HCT116 (cell line): Measurements from ENCODE around the gene C4orf50. TPM values are rescaled to one million over a fixed set of nuclear protein-coding genes. Genes with fewer than 3 reads are reported as not detected.
A peak's percentile ranks its signal among the peaks of the same experiment; 100 is the strongest.

ENCODE experiments used
- ATAC-seq: fragments of 200-7000 bp; cut with Tn5 transposase; 2 replicates; pipeline ENCODE4 v1.9.1; 2020; ENCODE audit warnings: mild to moderate bottlenecking, moderate library complexity
- BruUV-seq: library from RNA; stranded (reverse); fragments of 400-500 nt; replicated peaks from 2 replicates; lab custom pipeline; 2021; lab: Mats Ljungman, UMichigan
- CTCF ChIA-PET: fragments of 300-600 bp; sonication (Branson Sonifier 250); formaldehyde crosslinking; loops from one replicate; lab custom pipeline; 2021; ENCODE audit warnings: antibody characterized with exemption; lab: Charles Lee
- POLR2A ChIA-PET: fragments of 300-600, 350-600 bp; sonication (Branson Sonifier 250); formaldehyde crosslinking; loops from one replicate; lab custom pipeline; 2021; ENCODE audit warnings: antibody characterized with exemption; lab: Charles Lee
- RAD21 ChIA-PET, 2 experiments: fragments of 300-600 bp; sonication (Branson Sonifier 250); formaldehyde crosslinking; loops; one replicate each; lab custom pipeline; 2023; ENCODE audit warnings: low total read pairs in 2 of 2; ENCODE audit not compliant: uncharacterized antibody in 2 of 2, unreplicated experiment in 2 of 2, low non-redundant PET in 1 of 2; lab: Charles Lee
- DNase-seq: peaks from one replicate; pipeline ENCODE4 v3.0.0-alpha.2; 2010; ENCODE audit warnings: low read depth, low spot score
- H2AFZ ChIP-seq: fragments of 200-600 bp; shearing (Covaris generic), sonication (generic); 2 replicates; pipeline ENCODE4 v1.6.1; 2017; ENCODE audit warnings: low read depth, mixed run types, mixed read lengths, antibody characterized with exemption, low read length; ENCODE audit not compliant: poor library complexity, severe bottlenecking
- H3K27ac ChIP-seq: 2 replicates; pipeline ENCODE4 v1.5.1; 2012; ENCODE audit warnings: low read depth, low read length
- H3K27me3 ChIP-seq: fragments of 200-600 bp; sonication (generic); 2 replicates; pipeline ENCODE4 v1.6.1; 2016; ENCODE audit warnings: mixed run types, low read length, mixed read lengths; ENCODE audit not compliant: insufficient read depth
- H3K36me3 ChIP-seq, 2 experiments: fragments of 200-500 bp in 1 of 2; fragments of 200-600 bp in 1 of 2; sonication (Bioruptor generic) in 1 of 2; sonication (generic) in 1 of 2; 2 replicates each; pipeline versions ENCODE4 v1.5.1 to v1.6.1; 2014 to 2016; ENCODE audit warnings: low read length in 2 of 2, inconsistent platforms in 1 of 2, mixed read lengths in 1 of 2, mixed run types in 1 of 2; ENCODE audit not compliant: insufficient read depth in 2 of 2, control insufficient read depth in 1 of 2
- H3K4me1 ChIP-seq, 2 experiments: fragments of 200-600 bp in 1 of 2; sonication (generic) in 1 of 2; 2 replicates each; pipeline versions ENCODE4 v1.5.1 to v1.6.1; 2012 to 2017; ENCODE audit warnings: low read length in 2 of 2, inconsistent platforms in 1 of 2, mild to moderate bottlenecking in 1 of 2, mixed read lengths in 1 of 2, mixed run types in 1 of 2, moderate library complexity in 1 of 2; ENCODE audit not compliant: insufficient read depth in 2 of 2, control insufficient read depth in 1 of 2
- H3K4me2 ChIP-seq: fragments of 200-600 bp; sonication (generic); 2 replicates; pipeline ENCODE4 v1.6.1; 2017; ENCODE audit warnings: mixed run types, low read length, mixed read lengths
- H3K4me3 ChIP-seq, 2 experiments: fragments of 200-600 bp in 1 of 2; sonication (generic) in 1 of 2; replicated peaks in 1 of 2; 2 replicates each; pipeline ENCODE4 v1.5.1; 2011 to 2016; ENCODE audit warnings: low read length in 2 of 2, control low read depth in 1 of 2, low read depth in 1 of 2, mild to moderate bottlenecking in 1 of 2, mixed read lengths in 1 of 2, mixed run types in 1 of 2
- H3K79me2 ChIP-seq: fragments of 200-600 bp; sonication (generic); 2 replicates; pipeline ENCODE4 v1.6.1; 2017; ENCODE audit warnings: mild to moderate bottlenecking, mixed run types, low read length, moderate library complexity, mixed read lengths; ENCODE audit not compliant: insufficient read depth
- H3K9ac ChIP-seq: fragments of 200-600 bp; sonication (generic); 2 replicates; pipeline ENCODE4 v1.6.1; 2016; ENCODE audit warnings: low read length, mixed read lengths
- H3K9me2 ChIP-seq: fragments of 200-600 bp; sonication (generic), shearing (Covaris generic); 2 replicates; pipeline ENCODE4 v1.6.1; 2017; ENCODE audit warnings: mixed run types, mild to moderate bottlenecking, moderate library complexity; ENCODE audit not compliant: insufficient read depth
- H3K9me3 ChIP-seq, 2 experiments: fragments of 200-500 bp in 1 of 2; fragments of 200-600 bp in 1 of 2; sonication (Bioruptor generic) in 1 of 2; sonication (generic) in 1 of 2; 2 replicates each; pipeline ENCODE4 v1.6.1; 2014 to 2017; ENCODE audit warnings: low read length in 2 of 2, mixed read lengths in 2 of 2, inconsistent platforms in 1 of 2, low read depth in 1 of 2, mild to moderate bottlenecking in 1 of 2, mixed run types in 1 of 2, moderate library complexity in 1 of 2; ENCODE audit not compliant: control insufficient read depth in 1 of 2, insufficient read depth in 1 of 2
- H4K20me1 ChIP-seq: fragments of 200-600 bp; sonication (generic), shearing (Covaris generic); 2 replicates; pipeline ENCODE4 v1.6.1; 2017; ENCODE audit warnings: mixed run types, mild to moderate bottlenecking, moderate library complexity; ENCODE audit not compliant: insufficient read depth
- ATF3 ChIP-seq: IDR thresholded peaks from 2 replicates; pipeline ENCODE4 v1.6.1; 2012
- CEBPB ChIP-seq: IDR thresholded peaks from 2 replicates; pipeline ENCODE4 v1.6.1; 2012; ENCODE audit warnings: low read depth
- EGR1 ChIP-seq: IDR thresholded peaks from 2 replicates; pipeline ENCODE4 v1.6.1; 2012; ENCODE audit warnings: low read depth
- EZH2 ChIP-seq: fragments of 200-600 bp; sonication (generic); IDR thresholded peaks from 2 replicates; pipeline ENCODE4 v1.6.1; 2017; ENCODE audit warnings: antibody characterized with exemption, mixed run types
- FOSL1 ChIP-seq: IDR thresholded peaks from 2 replicates; pipeline ENCODE4 v1.6.1; 2012; ENCODE audit warnings: low read depth
- SIN3A ChIP-seq: IDR thresholded peaks from 2 replicates; pipeline ENCODE4 v1.6.1; 2012; ENCODE audit warnings: low read depth
- YY1 ChIP-seq: IDR thresholded peaks from 2 replicates; pipeline ENCODE4 v1.6.1; 2011; ENCODE audit warnings: low read length, low read depth, moderate library complexity, mild to moderate bottlenecking; ENCODE audit not compliant: insufficient replicate concordance; ENCODE audit errors: extremely low read depth
- ZFX ChIP-seq: fragments of 450-650 bp; IDR thresholded peaks from 2 replicates; pipeline ENCODE4 v1.6.1; 2017
- ZNF274 ChIP-seq: fragments of 200-500 bp; sonication (Bioruptor generic); IDR thresholded peaks from 2 replicates; pipeline ENCODE4 v1.6.1; 2014; ENCODE audit warnings: mild to moderate bottlenecking, low read depth, low read length, inconsistent platforms
- intact Hi-C: fragments of 100-400 bp; cut with micrococcal nuclease; formaldehyde crosslinking; loops from 2 replicates; pipeline ENCODE4 v1.10.0; 2022
- total RNA-seq: library from RNA; stranded (reverse); gene quantifications from one replicate; pipeline ENCODE4 v1.2.1, GENCODE V29; 2021; ENCODE audit not compliant: unreplicated experiment
- TF ChIP-seq, protein P1 (sequence below): IDR thresholded peaks from 2 replicates; pipeline ENCODE4 v1.6.1; 2012; ENCODE audit warnings: low read depth
- TF ChIP-seq, protein P2 (sequence below): IDR thresholded peaks from 2 replicates; pipeline ENCODE4 v1.6.1; 2012

Gene C4orf50
- total RNA-seq, 1 experiment from 2014 or later = not detected

GRCh38 chr4:6011686-6012085, 6.5 kb downstream of the C4orf50 start:
- RAD21 ChIA-PET = no interaction called here
- no peaks in the 10 kb centered on the region for H3K79me2 ChIP-seq
- TF ChIP-seq CEBPB = no peak
- TF ChIP-seq EZH2 = no peak
- TF ChIP-seq ZFX = no peak
- no peak for TF ChIP-seq EGR1
- no peak for TF ChIP-seq FOSL1
- no peak for TF ChIP-seq ATF3
- TF ChIP-seq, protein P1, sequence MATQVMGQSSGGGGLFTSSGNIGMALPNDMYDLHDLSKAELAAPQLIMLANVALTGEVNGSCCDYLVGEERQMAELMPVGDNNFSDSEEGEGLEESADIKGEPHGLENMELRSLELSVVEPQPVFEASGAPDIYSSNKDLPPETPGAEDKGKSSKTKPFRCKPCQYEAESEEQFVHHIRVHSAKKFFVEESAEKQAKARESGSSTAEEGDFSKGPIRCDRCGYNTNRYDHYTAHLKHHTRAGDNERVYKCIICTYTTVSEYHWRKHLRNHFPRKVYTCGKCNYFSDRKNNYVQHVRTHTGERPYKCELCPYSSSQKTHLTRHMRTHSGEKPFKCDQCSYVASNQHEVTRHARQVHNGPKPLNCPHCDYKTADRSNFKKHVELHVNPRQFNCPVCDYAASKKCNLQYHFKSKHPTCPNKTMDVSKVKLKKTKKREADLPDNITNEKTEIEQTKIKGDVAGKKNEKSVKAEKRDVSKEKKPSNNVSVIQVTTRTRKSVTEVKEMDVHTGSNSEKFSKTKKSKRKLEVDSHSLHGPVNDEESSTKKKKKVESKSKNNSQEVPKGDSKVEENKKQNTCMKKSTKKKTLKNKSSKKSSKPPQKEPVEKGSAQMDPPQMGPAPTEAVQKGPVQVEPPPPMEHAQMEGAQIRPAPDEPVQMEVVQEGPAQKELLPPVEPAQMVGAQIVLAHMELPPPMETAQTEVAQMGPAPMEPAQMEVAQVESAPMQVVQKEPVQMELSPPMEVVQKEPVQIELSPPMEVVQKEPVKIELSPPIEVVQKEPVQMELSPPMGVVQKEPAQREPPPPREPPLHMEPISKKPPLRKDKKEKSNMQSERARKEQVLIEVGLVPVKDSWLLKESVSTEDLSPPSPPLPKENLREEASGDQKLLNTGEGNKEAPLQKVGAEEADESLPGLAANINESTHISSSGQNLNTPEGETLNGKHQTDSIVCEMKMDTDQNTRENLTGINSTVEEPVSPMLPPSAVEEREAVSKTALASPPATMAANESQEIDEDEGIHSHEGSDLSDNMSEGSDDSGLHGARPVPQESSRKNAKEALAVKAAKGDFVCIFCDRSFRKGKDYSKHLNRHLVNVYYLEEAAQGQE = no peak
- TF ChIP-seq SIN3A = no peak
- TF ChIP-seq, protein P2, sequence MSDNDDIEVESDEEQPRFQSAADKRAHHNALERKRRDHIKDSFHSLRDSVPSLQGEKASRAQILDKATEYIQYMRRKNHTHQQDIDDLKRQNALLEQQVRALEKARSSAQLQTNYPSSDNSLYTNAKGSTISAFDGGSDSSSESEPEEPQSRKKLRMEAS = no peak; the same call in 1 of the 2 replicates
- no peak for TF ChIP-seq YY1
- TF ChIP-seq ZNF274 = no peak
- TF ChIP-seq, all 23 proteins: peak for 0
- Histone ChIP-seq H3K9me3 (no peaks in the 10 kb centered on the region), H3K4me1 (no peaks in the 10 kb centered on the region), H3K4me3 (no peak overlapping the region), H2AFZ (no peak overlapping the region), H4K20me1 (no peaks in the 10 kb centered on the region), H3K27ac (no peak overlapping the region), H3K27me3 (0 out of 2 replicates have a peak, but pooled peaks cover 5% of the 10 kb centered on the region), H3K36me3 (no peaks in the 10 kb centered on the region), H3K9ac (no peak overlapping the region), H3K9me2 (no peaks in the 10 kb centered on the region), H3K4me2 (no peak overlapping the region)
- DNase-seq = no peak
- peak; percentile 40; the same call in 1 of the 2 replicates for ATAC-seq
- ChIA-PET CTCF (interaction anchor here (0.9 to 2.4 kb wide), 3 partner anchors 9 to 319 kb away, joined by 3 to 12 read pairs (median 6); no protein-coding TSS in a partner anchor), POLR2A (no interaction called here)
- no TSS peak for BruUV-seq
- intact Hi-C loops = no loop called here
